EH (cell line): Measurements from ENCODE around the gene PCNX2.
A peak's percentile ranks its signal among the peaks of the same experiment; 100 is the strongest.

Source experiments
- DNase-seq: peaks from one replicate; pipeline ENCODE4 v3.0.0-alpha.2; 2015; ENCODE audit warnings: low read depth

PCNX2 gene, protein sequence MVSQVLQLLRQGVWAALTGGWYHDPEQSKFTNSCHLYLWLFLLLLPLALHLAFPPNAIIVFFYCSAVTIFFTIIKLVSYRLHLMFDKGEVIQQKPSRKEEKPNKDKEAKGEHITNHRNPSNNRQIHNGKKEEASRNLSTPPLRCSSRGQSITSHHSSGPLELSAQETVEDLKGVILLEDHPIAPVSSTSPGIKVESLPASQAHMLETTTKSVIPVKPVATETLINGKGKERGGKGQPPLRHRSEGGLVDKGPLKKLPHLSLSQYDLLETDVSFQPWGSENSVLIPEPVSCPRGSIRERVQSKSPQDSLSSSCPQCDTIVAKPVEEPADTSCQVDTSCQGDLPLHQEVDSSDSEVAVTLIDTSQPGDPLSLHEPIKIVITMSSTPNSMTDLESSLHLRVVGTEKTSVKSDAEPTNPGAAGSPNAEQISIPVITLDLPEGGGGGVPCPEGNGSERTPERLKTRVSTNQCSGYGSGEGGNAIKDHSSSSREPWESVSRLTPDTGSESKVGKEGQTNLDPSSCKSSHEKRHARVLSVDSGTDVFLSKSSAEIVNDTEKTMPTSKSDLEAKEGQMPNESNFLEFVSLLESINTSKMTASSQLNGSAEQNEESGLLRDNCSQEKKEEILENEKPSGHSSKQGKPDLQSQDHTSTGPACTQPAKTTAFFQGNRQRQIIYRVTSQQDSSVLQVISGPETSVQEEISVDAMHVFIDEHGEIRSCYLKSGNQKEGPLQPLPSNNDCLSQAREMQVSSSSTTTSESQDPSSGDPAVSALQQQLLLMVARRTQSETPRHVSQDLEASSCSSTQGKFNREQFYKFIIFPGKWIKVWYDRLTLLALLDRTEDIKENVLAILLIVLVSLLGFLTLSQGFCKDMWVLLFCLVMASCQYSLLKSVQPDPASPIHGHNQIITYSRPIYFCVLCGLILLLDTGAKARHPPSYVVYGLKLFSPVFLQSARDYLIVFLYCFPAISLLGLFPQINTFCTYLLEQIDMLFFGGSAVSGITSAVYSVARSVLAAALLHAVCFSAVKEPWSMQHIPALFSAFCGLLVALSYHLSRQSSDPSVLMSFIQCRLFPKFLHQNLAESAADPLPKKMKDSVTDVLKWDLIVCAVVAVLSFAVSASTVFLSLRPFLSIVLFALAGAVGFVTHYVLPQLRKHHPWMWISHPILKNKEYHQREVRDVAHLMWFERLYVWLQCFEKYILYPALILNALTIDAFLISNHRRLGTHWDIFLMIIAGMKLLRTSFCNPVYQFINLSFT (N-terminal part only)

GRCh38 chr1:233295237-233295974 lies at the start of gene PCNX2:
PCNX2 (minus strand) TSS chr1:233295725; CDS start chr1:233295478, 247 bp downstream.
- DNase-seq: peak; percentile 65

DNA sequence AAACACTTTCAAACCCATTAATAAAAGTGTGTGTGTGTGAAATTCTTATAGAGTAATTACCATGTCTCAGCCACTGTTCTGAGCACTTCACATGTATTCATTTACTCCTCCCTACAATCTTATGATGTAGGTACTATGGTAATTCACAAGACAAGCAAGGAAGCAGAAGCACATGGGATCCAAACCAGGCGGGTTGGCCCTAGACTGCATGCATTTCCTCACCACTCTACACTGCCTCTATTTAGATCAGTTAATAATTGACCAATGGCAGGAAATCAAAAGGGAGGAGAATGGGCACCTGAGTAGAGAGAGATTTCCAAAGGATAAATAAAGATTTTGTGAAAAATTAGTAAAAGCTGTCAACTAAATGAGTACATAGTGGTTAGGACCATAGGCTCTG lies 47.7 kb upstream of the PCNX2 start:
- DNase-seq: no peak

DNA sequence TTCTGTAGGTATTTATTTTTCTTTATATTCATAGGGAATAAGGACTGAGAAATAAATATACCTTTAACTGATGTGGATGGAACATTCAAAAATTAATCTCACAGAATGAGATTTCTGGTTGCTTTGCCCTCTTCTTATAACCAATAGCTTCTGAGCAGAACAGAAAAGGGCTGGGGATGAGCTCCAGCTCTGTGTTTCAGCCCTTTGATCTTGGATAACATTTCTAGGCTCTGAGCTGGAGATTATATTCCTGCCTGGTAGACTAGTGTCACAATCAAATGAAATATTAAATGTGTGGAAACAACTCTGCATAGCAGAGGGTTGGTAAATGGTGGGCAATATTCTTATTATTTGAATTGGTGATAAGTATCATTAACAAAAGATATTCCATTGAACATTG lies 46.6 kb upstream of the PCNX2 start:
- no peak for DNase-seq

GRCh38 chr1:233340966-233341516 lies 45.5 kb upstream of the PCNX2 start:
- no peak for DNase-seq

- DNase-seq: no peak
Observed at GRCh38 chr1:233340031-233340555, 44.6 kb upstream of the PCNX2 start.

DNA sequence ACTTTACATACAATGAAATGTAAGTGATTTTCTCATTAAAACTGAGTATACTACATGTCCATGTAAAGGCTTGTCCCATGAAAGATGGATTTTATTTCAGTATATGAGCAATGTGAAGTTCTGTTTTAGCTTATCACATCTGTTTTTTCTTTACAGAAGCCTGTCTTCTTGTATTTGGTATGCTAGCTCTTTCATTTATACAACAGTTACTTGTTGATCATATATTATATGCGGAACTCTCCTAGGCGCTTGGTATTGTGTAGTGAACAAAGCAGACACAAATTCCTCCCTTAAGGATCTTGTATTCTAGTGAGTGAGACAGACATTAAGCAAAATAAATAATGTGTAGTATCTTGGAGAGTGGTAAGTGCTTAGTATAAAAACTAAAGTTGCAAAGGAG lies 42.6 kb upstream of the PCNX2 start:
- no peak for DNase-seq

DNA sequence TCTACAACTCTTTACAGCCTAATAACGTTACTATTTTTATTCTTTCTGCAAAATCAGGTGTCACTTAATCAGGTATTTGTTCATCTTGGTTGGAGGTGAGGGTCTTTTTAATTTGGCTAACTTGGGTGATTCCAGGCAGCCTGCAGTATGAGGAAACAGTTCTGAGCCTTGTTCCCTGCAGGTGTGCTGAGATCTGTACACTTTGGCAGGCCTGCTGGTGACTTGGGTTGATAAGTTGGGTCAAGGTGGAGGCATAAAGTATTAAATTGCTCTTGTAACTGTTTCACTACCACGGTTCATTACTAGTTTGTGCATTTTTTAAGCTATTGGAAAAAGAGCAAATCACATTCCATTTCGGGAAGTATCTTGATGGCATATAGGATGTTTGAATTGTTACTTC lies 42.0 kb upstream of the PCNX2 start:
- DNase-seq: no peak

- no peak for DNase-seq
Observed at GRCh38 chr1:233336554-233337456, 41.3 kb upstream of the PCNX2 start.

GRCh38 chr1:233334092-233334491 lies 38.6 kb upstream of the PCNX2 start:
- DNase-seq: no peak

DNA sequence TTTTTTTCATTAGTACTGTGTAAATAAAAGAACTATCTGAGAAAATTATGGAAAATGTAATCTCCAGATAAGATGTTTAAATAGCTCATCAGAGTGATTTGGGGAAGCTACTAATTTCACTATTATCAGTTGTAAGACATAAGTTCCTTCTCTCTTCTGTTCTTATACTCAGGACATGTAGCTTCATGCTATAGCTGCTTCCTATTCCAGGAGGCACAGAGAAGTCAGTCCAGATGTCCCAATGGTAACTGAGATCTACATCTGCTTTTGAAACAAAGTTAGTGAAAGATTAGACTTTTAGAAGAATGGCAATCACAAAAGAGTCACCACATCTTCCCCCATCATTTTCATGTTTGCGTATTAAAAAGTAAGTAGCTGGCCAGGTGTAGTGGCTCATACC lies 37.6 kb upstream of the PCNX2 start:
- no peak for DNase-seq

GRCh38 chr1:233331676-233332519 lies 36.4 kb upstream of the PCNX2 start:
- no peak for DNase-seq

DNA sequence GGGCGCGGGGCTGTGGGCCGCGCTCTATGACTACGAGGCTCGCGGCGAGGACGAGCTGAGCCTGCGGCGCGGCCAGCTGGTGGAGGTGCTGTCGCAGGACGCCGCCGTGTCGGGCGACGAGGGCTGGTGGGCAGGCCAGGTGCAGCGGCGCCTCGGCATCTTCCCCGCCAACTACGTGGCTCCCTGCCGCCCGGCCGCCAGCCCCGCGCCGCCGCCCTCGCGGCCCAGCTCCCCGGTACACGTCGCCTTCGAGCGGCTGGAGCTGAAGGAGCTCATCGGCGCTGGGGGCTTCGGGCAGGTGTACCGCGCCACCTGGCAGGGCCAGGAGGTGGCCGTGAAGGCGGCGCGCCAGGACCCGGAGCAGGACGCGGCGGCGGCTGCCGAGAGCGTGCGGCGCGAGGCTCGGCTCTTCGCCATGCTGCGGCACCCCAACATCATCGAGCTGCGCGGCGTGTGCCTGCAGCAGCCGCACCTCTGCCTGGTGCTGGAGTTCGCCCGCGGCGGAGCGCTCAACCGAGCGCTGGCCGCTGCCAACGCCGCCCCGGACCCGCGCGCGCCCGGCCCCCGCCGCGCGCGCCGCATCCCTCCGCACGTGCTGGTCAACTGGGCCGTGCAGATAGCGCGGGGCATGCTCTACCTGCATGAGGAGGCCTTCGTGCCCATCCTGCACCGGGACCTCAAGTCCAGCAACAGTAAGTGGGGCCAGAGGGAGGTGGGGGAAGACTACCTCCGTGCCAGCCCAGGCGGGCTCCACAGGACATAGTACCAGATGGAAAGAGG lies 32.8 kb upstream of the PCNX2 start:
- DNase-seq: peak; percentile 5

DNA sequence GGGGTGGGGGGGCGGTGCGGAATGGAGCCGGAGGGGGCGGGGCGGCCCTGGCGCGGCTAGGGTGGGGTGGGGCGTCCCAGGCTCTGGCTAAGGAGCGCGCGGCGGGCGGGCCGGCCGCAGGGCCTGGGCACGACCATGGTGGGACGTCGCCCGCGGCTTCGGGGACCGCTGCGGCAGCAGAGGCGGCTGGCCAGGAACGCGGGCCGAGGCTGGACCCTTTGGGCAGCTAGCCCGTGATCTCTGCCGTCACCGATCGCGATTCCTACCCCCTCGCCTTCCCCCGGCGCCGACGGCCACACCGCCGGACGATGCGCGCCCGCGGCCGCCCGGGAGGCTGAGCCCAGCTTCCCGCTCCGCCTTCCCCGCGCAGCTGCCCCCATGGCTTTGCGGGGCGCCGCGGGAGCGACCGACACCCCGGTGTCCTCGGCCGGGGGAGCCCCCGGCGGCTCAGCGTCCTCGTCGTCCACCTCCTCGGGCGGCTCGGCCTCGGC lies 32.2 kb upstream of the PCNX2 start, which contains the start of gene MAP3K21:
Gene MAP3K21, plus strand, starts transcription at position 74 of the 491 bp plus-strand sequence. Its CDS starts 305 bp downstream, at position 379.
- DNase-seq: peak; percentile 6

- DNase-seq: peak; percentile 15
Observed at GRCh38 chr1:233326811-233327650, 31.5 kb upstream of the PCNX2 start.

DNA sequence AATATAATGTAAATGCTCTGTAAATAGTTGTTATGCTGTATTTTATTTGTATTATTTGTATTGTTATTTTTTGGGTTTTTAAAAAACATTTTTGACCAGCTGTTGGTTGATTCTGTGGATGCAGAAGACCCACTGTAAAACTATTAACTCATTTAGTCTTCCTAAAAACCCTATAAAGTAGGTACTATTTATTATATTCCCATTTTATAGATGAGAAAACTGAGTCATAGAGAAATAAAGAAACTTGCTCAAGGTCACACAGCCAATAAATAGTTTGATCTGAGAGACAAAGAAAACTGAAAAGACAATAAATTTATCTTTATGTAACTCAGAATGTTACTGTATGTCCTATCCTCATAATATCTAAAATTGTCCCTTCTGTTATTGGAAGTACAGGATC lies 30.8 kb upstream of the PCNX2 start:
- DNase-seq: no peak

GRCh38 chr1:233323718-233324117 lies 28.2 kb upstream of the PCNX2 start:
- DNase-seq: no peak

- no peak for DNase-seq
Observed at GRCh38 chr1:233320023-233320422, 24.5 kb upstream of the PCNX2 start.
